Measurements from ENCODE around the gene PLA2G4E. TPM values are rescaled to one million over a fixed set of nuclear protein-coding genes. Genes with fewer than 3 reads are reported as not detected.

The PLA2G4E gene
- total RNA-seq, 1 experiment from 2014 or later, result not detected

DNA sequence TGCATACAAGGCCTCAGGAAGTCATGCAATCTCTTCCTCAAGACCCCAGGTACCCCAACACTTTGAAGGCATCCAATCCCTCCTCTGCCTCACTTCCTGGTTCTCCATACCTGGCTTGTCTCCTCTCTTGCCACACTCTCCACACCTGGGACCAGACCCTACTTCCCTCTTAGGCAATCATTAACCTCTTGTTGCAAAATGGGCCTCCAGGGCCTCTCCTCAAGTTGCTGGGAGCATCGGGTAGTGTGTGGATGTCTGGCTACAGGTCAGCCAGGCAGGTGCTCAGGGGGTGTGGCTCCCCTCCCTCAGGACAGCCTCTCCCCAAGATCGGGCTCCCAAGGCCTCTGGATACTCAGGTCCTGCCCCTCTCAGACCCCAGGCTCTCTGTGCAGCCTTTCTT lies 8.6 kb downstream of the PLA2G4E start:
- H3K4me2 ChIP-seq (ENCODE audit: low read length), result no peak overlapping the region
- intact Hi-C loops (cut with micrococcal nuclease), result no loop called here
- H3K9ac ChIP-seq (ENCODE audit: low read length), result no peak overlapping the region
- no peaks in the 10 kb centered on the region for H3K79me2 ChIP-seq (ENCODE audit: insufficient read depth, low read length)
- DNase-seq (ENCODE audit: low read depth, low spot score) (no peak), ATAC-seq (no peak)
- ChIA-PET POLR2A (no interaction called here), RAD21 (ENCODE audit: low non-redundant PET in 1 of 2, low total read pairs in 2 of 2, uncharacterized antibody in 2 of 2, unreplicated experiment in 2 of 2) (no interaction called here), CTCF (interaction anchor here (0.9 kb wide), 1 partner anchor 45 kb away, joined by 3 read pairs; no protein-coding TSS in a partner anchor)
- H3K36me3 ChIP-seq (ENCODE audit: control insufficient read depth in 1 of 2, insufficient read depth in 2 of 2, low read length in 2 of 2), result no peaks in the 10 kb centered on the region
- H3K4me1 ChIP-seq (ENCODE audit: control insufficient read depth in 1 of 2, insufficient read depth in 2 of 2, low read length in 2 of 2), result peaks cover 6 to 15% of the 10 kb centered on the region in 2 experiments
- H3K27ac ChIP-seq (ENCODE audit: low read depth, low read length), result no peak overlapping the region
- H2AFZ ChIP-seq (ENCODE audit: low read depth, low read length, poor library complexity, severe bottlenecking), result no peak overlapping the region
- no peaks in the 10 kb centered on the region for H3K9me3 ChIP-seq (ENCODE audit: control insufficient read depth in 1 of 2, insufficient read depth in 1 of 2, low read depth in 1 of 2, low read length in 2 of 2)
- no peaks in the 10 kb centered on the region for H4K20me1 ChIP-seq (ENCODE audit: insufficient read depth)
- no TSS peak for BruUV-seq (replicated peaks)
- TF ChIP-seq FOSL1 (IDR thresholded peaks at IDR 0.05; ENCODE audit: low read depth) (no peak), ZNF274 (IDR thresholded peaks at IDR 0.05; ENCODE audit: low read depth, low read length) (no peak), EZH2phosphoT487 (IDR thresholded peaks at IDR 0.05; ENCODE audit: borderline replicate concordance) (no peak), SP1 (IDR thresholded peaks at IDR 0.05; ENCODE audit: low read depth) (no peak), REST (IDR thresholded peaks at IDR 0.05; ENCODE audit: low read depth) (no peak), CEBPB (IDR thresholded peaks at IDR 0.05; ENCODE audit: low read depth) (no peak), POLR2A (IDR thresholded peaks at IDR 0.05; ENCODE audit: borderline replicate concordance, extremely low read depth, insufficient read depth, insufficient read length) (no peak), MAX (IDR thresholded peaks at IDR 0.05) (no peak), POLR2AphosphoS5 (IDR thresholded peaks at IDR 0.05; ENCODE audit: low read depth, low read length) (no peak), CBX3 (IDR thresholded peaks at IDR 0.05; ENCODE audit: low read depth) (no peak), SIN3A (IDR thresholded peaks at IDR 0.05; ENCODE audit: low read depth) (no peak), CTCF (IDR thresholded peaks at IDR 0.05 in 2 of 3, conservative IDR thresholded peaks at IDR 0.05 in 1 of 3; ENCODE audit: borderline replicate concordance in 1 of 3, insufficient read depth in 1 of 3, low read depth in 2 of 3, low read length in 2 of 3) (no peak), RAD21 (IDR thresholded peaks at IDR 0.05; ENCODE audit: low read depth) (no peak), JUND (IDR thresholded peaks at IDR 0.05) (no peak)
- TF ChIP-seq, protein P1, sequence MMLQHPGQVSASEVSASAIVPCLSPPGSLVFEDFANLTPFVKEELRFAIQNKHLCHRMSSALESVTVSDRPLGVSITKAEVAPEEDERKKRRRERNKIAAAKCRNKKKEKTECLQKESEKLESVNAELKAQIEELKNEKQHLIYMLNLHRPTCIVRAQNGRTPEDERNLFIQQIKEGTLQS (IDR thresholded peaks at IDR 0.05), result no peak
- H3K27me3 ChIP-seq (ENCODE audit: insufficient read depth, low read length), result no peaks in the 10 kb centered on the region
- H3K9me2 ChIP-seq (ENCODE audit: insufficient read depth), result no peaks in the 10 kb centered on the region
- H3K4me3 ChIP-seq (replicated peaks in 1 of 2; ENCODE audit: low read depth in 1 of 2, low read length in 2 of 2), result no peak overlapping the region

Measured in HCT116 (cell line).